ENCODE measurements around the gene CORO6.

Gene CORO6

DNA sequence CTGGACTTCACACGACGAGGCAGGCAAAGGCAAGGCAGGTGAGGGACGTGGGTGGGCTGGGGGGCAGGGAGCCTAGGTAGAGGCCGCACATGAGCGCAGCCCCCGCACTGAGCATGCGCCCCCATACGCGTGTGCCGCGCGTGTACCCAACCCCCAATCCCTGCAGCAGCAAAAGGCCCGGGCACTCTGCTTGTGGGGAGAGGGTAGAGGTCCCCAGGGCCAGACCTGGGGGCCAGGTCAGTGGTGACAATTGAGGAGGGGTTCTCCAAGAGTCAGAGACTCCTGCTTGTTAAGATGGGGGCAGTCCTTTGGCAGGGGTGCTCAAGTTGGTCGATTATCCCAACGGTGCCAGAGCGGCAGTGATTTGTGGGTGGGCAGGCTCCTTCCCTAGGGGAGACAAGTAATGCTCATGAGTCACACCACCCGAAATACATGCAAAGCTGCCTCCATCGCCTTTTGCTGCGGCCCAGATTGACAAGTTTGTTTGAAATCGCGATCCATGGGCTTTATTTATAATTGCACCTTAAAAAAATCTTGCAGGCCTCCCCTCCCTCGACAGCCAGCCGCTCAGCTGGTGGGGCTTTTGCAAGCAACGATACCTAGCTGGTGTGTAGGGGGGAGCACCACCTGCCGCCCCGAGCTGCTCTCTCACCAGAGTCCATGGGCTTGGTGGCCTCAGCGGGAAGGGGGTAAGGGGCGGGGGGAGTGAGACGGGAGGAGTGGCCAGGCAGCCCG lies 32.1 kb downstream of the CORO6 start:
- no peak for DNase-seq

DNA sequence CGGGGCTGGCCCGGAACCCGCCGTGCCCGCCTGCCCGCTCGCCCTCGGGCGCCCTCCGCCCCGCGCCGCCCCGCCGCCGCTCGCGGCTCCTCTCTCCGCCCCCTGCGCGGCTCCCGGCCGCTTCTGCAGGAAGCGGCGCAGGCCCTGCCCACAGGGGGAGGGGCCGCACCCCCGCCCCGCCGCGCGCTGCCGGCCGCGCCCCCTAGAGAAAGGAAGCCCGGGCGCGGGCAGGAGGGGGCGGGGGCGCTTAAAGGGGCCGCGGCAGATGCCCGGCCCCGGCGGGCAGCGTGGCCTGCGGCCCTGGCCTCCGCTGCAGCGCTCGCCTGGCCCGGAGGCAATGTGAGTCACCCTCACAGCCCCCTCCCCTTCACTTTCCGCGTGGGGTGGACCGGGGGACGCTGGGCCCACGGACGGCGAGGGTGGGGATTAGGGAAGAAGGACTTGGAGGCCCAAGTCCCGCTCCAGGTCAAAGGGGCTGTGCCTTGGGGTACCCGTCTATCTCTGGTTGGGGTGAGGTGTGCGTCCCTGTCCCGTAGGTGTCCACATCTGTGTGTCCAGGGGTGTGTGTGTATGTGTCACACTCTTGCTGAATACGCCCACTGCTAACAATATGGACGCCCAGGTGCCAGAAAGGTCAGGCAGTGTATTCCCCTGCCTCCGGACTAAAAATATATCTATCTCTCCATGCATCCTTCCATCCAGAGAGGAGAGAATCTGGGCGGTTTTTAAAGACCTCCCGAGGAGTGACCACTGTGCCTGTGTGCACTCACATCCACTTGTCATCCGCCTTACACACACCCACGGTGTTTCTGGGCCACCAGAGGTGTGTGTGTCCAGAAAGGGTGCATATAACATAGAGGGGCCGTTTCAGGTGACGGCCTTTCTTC lies 32.9 kb downstream of the CORO6 start, which contains the start of gene GIT1:
TSS of gene GIT1 (minus strand) at position 125 of the 887 bp plus-strand sequence. CDS start 270 bp downstream, outside the sequence.
- peak; percentile 78 for DNase-seq

DNA sequence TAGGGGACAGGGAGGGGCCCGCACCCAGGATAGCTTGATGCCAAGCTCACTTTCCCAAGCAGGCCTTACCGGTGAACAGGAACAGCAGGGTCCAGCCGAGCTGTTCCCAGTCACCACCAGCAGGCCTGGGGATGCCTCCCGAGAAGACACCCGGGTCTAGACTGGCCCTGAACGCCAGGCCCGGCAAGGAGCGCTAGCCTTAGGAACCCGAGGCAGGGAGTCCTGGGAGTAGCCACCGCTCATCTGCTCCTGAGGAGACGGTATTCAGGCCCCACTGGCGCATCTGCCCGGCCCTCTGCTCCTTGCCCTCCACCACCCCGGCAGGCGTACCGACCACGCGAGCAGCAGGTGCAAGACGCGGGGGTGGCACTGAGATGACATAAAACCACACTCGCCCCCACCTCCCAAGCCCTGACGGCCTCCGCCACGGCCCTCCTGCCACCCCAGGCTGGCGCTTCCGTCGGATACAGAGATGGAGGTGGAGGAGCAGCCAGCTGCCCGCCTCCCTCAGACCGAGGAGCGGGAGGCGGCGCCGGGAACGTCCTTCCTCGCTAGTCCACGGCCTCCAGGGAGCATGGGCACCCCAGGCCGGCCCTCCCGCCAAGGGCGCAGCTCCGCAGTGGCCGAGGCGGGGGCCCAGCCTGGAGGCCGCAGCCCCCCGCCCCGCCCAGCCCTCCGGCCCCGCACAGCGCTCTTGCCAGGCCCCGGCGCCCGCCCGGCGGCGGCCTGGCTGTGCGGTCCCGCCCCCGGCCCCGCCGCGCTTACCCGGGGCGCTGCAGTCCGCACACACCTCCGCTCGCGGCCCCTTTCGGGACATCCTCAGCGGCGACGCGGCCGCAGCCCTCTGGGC lies 33.9 kb downstream of the CORO6 start:
- peak; percentile 36 for DNase-seq

DNA sequence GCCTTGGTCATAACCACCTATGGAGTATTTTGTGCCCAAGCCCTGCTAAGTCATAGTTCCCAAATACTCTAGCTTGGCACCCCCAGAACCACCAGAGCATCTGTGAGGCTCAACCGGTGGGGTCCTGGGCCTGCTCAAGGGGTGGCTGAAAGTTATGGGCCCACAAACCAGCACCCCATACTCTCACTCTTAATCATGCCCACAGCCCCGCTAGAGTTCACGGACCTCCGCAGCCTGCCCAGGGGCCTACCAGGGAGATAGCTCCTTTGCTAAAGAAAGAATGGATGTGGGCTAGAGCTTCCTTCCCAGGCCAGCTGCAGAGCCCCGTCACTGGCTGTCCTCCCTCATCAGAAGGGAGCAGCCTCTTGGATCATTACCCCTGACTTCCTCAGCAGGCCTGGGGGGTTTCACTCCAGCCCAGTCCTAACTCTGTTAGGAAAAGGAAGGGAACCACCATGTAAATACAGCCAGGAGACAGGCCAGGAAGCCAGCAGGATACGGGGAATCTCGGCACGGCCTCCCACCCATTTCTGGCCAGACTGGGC lies 34.6 kb downstream of the CORO6 start:
- DNase-seq: no peak

DNA sequence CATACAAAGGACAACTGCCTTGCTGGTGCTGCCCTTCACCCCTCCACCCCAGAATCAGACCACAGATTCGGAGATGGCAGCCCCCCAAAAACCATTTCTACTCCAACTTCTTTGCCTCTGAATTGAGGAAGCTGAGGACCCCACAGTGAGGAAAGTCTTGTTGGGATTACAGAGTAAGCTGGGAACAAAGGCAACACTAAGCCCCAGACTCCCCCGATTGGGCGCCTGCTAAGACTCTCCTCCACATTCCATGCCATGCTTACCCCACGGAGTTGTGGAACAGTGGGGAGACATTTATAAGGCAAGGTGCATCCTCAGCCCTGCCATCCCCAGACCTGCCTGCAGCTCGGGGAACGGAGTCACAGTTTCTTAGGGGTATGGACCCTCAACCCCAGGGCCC lies 35.1 kb downstream of the CORO6 start:
- no peak for DNase-seq

DNA sequence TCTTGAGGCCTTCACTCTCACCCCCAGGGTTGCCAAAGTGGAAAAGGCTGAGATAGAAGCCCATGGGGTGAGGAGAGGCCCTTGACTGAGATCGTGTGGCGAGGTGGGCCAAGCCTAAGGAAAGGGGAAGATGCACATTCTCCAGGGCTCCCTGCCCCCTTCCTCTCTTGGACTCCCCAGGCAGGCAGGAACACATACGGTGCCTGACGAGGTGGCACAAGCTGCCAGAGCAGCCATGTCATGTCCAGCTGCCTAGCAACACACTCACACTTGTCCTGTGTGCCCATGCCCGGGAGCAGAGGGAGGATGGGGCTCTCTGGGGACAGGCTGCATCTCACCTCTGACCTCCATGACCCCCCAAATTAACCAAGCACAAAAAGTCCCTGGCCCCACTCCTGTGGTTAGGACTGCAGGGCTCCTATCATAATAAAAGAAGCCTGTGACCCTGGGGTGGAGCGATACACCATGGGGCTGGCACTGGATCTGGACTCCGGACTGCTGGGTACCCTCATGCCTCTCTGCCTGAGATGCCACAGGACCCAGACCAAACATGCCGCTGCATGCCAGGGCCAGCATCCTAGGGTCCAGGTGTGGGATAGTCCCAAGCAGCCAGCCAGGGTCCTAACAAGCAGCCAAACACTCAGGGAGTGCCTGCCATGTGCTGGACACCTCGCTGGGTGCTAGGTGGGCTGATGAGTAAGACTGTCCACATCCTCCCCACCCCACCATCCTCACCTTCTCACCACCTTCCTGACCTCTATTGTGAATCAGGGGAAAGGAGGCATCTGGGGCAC lies 35.8 kb downstream of the CORO6 start:
- no peak for DNase-seq

DNA sequence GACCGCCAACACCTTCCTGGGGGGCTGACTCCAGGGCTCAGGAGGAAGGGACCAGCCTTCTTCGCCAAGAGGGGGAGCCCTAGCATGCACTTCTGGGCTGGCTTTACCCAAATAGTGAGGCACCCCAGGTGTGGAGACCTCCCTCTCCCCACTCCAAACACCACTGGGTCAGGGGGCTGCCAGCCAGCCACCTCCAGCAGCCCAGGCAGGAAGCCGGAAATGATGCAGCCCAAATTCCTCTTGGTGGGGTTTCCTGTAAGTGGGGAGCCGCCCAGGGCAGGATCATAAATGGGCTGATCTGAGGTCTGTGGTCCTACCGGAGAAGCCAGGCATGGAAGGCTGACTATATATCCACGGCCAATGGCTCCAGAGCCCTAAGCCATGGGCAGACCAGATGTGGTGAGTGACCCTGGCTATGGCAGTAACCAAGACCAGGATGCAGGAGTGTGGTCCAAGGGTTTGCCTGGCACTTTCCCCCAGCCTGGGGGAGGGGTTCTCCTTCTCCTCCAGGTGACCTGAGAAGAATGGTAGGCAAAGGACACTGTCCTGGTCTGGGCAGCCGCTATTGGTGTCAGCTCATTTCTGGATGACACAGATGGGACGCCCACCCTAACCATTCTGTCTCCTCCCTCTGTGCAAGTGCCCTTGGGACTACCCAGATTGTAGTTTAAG lies 37.5 kb downstream of the CORO6 start:
- DNase-seq: peak; percentile 24

DNA sequence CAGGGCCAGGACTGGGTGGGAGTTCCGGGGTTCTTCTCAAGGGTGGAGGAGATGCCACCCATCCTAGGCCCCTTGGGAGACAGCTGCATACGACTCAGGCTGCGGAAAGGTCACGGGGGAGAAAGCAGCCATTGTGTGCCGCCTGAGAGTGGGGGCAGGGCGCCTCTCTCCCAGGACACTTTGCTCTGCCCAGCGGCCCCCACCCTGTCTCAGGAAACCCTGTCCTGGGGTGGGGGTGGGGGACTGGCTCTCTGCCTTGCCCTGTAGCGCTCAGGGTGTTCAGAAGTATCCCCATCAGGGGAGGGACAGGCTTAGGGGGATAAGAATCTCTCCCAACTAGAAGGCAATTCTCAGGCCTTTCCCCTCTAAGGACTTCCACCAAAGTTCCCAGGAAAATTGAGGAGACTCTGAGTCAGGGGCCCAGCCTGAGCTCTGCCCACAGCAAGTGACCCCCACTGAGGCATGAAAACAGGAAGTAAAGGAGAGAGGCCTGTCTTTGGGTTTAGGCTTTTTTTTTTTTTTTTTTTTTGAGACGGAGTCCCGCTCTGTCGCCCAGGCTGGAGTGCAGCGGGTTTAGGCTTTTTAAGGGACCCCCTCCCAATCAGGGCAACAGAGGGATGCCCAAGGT lies 38.1 kb downstream of the CORO6 start:
- no peak for DNase-seq

DNA sequence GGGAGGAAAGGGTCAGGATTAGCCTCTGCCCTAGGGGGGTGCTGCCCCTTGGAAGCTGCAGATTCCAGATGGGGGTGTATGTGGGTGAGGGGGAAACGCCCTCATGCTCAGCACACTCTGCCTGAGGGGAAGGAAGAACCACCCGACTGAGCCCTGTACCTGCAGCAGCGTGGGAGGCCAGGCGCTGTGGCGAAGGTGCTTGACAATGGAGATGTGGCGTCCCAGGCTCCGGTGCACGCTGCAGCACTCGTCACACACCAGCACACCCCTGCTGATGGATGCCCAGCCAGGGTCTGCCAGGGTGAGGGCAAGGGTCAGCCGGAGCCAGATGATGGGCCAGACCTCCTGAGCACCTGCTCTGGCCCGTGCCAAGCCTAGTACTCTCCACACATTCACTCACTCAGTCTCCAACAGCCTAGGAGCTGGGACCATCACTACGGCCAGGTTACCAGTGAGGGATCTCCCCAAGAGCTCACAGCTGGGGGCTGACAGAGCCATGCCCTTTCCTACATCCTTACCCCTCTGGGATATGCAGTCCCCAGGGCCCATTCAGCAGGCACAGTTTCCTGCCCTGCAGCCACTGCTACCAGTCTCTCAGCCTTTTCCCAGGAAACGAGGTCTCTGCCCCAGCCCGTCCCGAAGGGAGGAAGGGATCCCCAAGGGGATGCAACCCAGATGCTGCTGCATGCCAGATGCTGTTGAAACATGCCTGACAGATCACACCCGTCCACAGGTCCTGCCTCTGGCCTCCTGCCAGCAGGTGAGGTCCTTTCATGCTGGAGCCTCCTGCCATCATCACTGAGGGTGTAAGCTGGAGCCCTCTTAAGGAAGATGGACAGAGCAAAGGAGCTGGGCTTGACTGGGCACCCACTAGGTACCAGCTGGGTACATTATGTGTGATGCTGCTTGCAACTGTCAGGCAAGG lies 39.1 kb downstream of the CORO6 start:
- no peak for DNase-seq

DNA sequence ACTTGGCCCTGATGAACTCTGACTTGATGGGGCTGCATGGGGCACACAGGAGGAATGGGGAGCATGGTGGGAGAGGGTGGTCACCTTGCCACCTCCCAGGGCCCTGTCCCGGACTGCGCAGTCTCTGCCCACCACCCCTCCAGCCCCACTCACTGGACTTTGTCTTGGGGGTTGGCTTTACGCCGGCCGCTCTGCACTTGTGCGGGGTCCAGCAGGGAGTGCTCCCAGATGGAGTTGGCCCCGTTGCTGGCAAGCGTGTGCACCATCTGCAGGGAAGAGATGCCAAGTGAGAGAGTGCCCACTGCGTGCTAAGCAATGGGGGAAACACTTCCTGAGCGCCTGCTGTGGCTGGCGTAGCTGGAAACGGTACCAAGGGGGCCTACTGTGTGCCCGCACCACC lies 39.9 kb downstream of the CORO6 start:
- no peak for DNase-seq

DNA sequence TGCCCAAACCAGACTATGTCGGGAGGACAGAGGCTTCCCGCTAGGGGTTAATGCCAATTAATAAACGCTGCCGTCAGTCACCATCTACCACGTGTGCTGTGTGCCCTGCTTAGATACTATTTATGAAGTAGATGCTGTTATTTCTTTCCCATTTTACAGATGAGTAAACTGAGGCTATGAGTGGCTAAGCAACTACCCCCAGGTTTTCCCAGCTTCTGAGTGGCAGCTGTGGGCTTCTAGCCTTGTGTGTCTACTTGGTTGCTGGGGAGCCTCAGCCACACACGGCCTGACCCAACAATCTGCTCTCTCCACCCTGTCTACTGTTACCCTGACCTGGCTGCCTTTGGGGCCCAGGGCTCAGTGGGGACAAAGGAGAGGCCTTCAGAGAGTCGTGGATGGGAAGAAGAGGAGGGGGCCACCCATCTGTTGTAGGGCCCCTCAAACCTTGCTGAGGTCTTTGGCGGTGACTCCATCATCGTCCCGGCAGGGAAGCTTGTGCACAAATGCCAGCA lies 40.4 kb downstream of the CORO6 start:
- DNase-seq: no peak

DNA sequence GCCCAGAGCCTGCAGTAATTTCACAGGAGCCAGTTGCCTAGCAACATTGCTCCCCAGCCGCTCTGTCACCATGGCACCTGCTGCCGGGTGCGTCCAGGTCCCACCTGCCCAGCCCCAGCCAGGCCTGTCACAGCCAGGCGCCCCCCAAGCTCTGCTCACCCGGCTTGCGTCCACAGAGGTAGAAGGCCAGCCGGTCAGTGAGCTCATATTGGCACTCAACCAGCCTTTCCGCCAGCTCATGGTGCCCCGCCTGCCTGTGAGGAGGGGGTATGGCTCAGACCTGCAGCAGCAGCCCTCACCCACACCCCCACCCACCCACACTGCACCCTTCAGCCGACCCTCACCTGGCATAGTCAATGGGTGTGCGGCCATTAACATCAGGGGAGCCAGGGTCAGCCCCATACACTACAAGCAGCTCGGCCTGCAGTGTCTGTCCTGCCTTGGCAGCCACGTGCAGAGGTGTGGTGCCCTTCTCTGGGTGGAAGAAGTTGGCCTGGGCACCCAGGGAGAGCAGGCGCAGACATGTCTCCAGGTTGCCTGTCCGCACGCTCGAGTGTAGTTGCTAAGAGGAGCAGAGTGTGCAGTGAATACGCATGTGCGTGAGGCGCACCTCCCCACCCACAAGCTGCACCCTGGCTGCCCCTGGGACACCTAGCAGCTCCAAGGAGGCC lies 41.0 kb downstream of the CORO6 start:
- no peak for DNase-seq

DNA sequence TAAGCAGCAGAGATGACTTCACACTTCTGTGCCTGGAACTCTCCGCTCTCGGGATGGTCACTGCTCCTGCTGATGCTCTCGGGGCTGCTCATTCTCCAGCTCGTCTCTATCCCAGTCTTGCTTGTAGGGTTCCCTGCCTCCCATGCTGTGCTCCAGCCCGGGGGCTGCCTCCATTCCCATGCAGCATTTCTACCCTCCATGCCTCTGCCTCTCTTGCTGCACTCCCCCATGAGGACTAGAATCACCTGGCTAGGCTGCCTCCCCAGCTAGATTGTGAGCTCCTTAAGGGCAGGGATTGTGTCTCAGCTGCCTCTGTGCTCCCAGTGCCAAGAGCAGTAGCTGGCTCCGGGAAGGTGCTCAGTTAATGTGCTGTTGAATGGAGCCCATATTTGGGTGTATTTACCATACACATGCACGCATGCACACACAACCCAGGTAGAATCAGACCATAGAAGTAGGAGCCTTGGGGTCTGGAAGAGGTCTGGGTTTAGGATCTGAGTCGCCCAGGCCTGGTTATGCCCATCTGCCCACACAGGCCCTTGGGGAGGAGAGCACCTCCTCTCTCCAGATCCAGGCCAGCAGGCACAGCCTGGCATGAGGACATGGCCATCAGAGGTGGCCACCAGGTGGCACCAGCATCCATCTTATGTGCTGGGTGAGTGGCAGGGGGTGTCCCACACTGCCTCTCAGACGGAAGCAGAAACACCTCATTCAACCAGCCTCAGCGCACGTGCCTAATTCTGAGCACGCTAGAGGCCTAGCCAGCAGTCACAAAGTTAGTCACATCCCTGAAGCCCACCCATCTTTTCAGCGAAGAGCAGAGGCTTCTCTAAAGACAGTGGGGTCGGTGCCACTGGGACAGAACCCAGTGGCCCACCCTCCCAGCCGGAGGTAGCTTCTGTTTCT lies 42.6 kb downstream of the CORO6 start:
- peak; percentile 88 for DNase-seq

DNA sequence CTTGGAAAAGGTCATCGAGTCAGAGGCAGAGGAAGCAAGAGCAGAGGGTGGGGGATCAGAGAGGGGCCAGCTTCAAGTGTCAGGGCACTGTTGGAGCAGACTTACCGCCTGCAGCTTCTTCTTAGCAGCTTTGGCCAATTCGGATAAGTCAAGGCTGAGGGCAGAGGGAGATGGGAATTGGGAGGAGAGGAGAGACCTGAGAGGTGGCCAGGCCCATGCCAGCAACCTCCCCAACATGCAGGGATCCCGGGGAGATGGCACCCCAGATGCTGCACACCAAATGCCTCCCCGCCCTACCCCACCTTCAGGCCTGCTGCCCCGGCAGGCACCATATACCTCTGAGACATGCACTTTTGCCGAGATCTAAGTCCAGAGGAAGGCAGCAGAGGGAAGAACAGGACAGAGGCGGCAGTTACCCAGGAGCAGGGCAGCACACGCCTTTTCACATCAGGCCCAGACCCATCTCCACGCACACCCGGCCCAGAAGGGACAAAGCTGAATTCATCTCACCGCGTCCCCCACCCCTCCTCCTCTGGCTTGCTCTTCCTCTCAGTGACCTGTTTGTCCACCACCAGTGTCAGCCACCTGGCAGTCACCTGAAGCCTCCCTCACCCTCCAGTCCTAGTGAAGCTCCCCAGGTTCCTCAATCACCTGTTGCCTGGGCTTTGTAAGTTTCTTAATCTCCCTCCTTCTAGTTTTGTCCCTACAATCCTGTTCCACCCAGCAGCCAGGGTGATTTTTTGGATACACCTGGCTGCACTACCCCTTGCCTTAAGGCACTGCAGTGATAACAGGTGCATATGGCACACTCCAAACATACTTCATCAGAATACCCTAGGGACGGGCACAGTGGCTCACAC lies 43.9 kb downstream of the CORO6 start:
- no peak for DNase-seq

DNA sequence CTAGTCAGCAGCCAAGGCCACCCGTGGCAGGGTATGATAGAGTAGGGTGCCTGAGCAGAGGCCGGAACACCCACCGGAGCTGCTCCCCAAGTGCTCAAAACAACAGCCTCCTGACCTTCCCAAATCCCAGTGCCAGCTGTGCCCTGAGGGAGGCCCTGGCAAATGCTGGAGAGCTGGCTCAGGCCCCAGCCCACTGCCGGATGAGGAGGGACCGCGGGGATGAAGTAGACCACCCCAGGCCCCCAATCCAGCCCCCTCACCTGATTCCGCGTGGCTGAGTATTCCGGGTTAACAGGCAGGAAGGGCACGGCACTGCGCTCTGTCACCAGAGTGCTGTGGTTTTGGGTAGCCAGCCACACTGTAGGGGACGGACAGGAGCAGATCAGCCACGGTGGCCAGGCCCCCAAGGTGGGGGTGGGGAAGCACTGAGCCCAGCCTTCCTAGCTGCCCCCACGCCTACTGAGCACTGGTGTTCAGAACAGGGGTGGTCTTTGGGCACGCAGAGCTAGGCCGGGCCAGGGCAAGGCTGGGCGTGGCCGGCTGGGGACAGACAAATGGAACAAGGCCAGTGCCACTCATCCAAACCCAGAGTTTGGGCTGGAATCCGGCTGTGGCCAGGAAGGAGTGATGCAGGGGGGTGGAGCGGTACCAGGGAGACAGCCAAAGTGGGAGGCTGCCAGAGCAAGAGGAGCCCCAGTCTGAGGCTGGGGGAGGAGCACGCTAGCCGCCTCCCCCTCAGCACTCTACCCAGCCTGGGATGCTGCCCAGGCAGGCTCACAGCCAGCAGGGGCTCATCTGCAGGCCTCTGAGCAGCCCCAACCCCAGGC lies 45.1 kb downstream of the CORO6 start:
- no peak for DNase-seq

DNA sequence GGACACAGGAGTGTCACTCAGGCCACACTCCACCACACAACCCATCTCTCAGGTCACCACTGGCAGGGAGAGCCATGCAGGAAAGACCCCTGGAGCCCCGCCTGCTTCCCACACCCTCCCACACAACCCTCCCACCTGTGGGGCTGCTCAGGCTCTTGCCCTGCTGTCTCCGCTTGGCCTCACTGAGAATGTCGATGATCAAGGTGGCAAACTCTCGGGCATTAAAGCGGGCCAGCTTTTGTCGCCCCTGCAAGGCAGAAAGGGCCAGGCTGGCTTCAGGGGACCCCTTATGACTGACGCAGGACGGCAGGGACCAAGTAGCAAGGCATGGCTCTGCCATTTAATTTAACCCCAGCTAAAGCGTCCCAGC lies 45.7 kb downstream of the CORO6 start:
- DNase-seq: no peak

Measured in T-helper 9 cell (primary cell).